Vagina (tissue), 2 donors: ENCODE data around the gene MYO10.

Experiments used
- POLR2A ChIP-seq, 2 donors: fragments of 450-650 bp; IDR thresholded peaks; one replicate each; pipeline ENCODE4 v1.6.1; 2017; ENCODE audit warnings: antibody characterized with exemption in 2 of 2, mild to moderate bottlenecking in 2 of 2, moderate library complexity in 2 of 2
- POLR2AphosphoS5 ChIP-seq, 2 donors: sonication (generic); formaldehyde crosslinking; IDR thresholded peaks; one replicate each; pipeline ENCODE4 v1.9.0; 2017; ENCODE audit warnings: antibody characterized with exemption in 2 of 2, mild to moderate bottlenecking in 2 of 2, low read depth in 1 of 2; ENCODE audit not compliant: insufficient read depth in 1 of 2
- TF ChIP-seq, protein P1 (sequence below), 3 experiments: fragments of 450-650 bp in 2 of 3; fragments of 200-600 bp in 1 of 3; sonication (generic) in 1 of 3; IDR thresholded peaks; one replicate each; pipeline ENCODE4 v1.5.1; 2017 to 2019; ENCODE audit warnings: antibody characterized with exemption in 3 of 3, mild to moderate bottlenecking in 2 of 3, moderate library complexity in 2 of 3

DNA sequence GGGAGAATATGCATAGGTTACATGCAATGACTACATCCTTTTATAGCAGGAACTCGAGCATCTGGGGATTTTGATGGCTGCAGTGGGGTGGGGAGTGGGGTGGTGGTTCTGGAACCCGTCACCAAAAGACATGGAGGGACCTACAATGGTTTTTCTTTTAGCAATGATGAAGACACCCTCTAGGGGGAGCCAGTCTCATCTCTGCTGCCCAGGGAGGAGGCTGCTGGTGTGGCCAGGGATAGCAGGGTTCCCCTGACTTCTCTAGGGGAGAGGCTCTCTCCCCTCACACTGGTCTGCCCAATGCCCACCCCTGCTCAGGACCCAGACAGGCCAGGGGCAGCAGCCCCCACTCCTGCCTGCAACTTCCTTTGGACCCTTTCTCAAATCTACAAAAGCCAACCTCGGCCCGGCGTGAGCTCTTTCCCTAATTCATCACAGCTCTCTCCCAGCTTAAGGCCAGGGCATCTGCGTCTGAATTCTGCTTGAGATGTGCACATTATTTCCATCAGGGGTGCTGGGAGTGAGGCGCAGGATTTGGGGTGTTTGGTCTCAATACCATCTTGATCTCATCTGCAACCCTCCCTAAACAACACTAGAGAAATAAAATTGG is 245.7 kb downstream of the MYO10 start:
- TF ChIP-seq, protein P1, sequence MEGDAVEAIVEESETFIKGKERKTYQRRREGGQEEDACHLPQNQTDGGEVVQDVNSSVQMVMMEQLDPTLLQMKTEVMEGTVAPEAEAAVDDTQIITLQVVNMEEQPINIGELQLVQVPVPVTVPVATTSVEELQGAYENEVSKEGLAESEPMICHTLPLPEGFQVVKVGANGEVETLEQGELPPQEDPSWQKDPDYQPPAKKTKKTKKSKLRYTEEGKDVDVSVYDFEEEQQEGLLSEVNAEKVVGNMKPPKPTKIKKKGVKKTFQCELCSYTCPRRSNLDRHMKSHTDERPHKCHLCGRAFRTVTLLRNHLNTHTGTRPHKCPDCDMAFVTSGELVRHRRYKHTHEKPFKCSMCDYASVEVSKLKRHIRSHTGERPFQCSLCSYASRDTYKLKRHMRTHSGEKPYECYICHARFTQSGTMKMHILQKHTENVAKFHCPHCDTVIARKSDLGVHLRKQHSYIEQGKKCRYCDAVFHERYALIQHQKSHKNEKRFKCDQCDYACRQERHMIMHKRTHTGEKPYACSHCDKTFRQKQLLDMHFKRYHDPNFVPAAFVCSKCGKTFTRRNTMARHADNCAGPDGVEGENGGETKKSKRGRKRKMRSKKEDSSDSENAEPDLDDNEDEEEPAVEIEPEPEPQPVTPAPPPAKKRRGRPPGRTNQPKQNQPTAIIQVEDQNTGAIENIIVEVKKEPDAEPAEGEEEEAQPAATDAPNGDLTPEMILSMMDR (IDR thresholded peaks at IDR 0.05) = no peak
- no peak for TF ChIP-seq POLR2AphosphoS5 (IDR thresholded peaks at IDR 0.05; ENCODE audit: insufficient read depth in 1 of 2, low read depth in 1 of 2)
- no peak for TF ChIP-seq POLR2A (IDR thresholded peaks at IDR 0.05)
